ENCODE results near the gene TIAM1.

- TF ChIP-seq, protein P1, sequence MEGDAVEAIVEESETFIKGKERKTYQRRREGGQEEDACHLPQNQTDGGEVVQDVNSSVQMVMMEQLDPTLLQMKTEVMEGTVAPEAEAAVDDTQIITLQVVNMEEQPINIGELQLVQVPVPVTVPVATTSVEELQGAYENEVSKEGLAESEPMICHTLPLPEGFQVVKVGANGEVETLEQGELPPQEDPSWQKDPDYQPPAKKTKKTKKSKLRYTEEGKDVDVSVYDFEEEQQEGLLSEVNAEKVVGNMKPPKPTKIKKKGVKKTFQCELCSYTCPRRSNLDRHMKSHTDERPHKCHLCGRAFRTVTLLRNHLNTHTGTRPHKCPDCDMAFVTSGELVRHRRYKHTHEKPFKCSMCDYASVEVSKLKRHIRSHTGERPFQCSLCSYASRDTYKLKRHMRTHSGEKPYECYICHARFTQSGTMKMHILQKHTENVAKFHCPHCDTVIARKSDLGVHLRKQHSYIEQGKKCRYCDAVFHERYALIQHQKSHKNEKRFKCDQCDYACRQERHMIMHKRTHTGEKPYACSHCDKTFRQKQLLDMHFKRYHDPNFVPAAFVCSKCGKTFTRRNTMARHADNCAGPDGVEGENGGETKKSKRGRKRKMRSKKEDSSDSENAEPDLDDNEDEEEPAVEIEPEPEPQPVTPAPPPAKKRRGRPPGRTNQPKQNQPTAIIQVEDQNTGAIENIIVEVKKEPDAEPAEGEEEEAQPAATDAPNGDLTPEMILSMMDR (conservative IDR thresholded peaks at IDR 0.05; ENCODE audit: low read length): no peak
- no peak for TF ChIP-seq EZH2phosphoT487 (IDR thresholded peaks at IDR 0.05; ENCODE audit: borderline replicate concordance, low read depth, low read length)
Measured at GRCh38 chr21:31115249-31115648, 228.8 kb downstream of the TIAM1 start.
